ENCODE measurements around the gene SMARCD1. TPM values are rescaled to one million over a fixed set of nuclear protein-coding genes. Genes with fewer than 3 reads are reported as not detected.

Gene SMARCD1
- total and polyA plus RNA-seq, 9 of the 15 experiments (the other 6 are each of a cell fraction or from before 2014, with no cell fraction given): 0.86 to 91.7 (median 48.0) TPM

GRCh38 chr12:50106907-50107306 is 21.8 kb downstream of the SMARCD1 start:
- Histone ChIP-seq H3K9me1 (ENCODE audit: control insufficient read depth, insufficient read depth, low read length) (no peaks in the 10 kb centered on the region), H4K20me1 (replicated peaks; ENCODE audit: control insufficient read depth, insufficient read depth, low read length) (no peaks in the 10 kb centered on the region), H3K79me2 (ENCODE audit: control insufficient read depth, insufficient read depth, low read length) (no peaks in the 10 kb centered on the region), H3K27me3 (ENCODE audit: control insufficient read depth in 2 of 2, insufficient read depth in 2 of 2, low read length in 2 of 2) (no peaks in the 10 kb centered on the region), H3K4me3 (no peak overlapping the region), H3K9ac (ENCODE audit: insufficient read depth in 1 of 2, low read depth in 2 of 2, low read length in 2 of 2) (no peak overlapping the region), H3K4me1 (replicated peaks in 1 of 2; ENCODE audit: control insufficient read depth in 2 of 2, insufficient read depth in 2 of 2, low read length in 2 of 2) (peaks cover 41 to 44% of the 10 kb centered on the region in 2 experiments), H3K4me2 (ENCODE audit: insufficient read depth, low read length) (no peak overlapping the region), H3K9me3 (replicated peaks; ENCODE audit: control insufficient read depth, insufficient read depth, low read depth, low read length) (no peaks in the 10 kb centered on the region), H3K36me3 (ENCODE audit: control insufficient read depth, insufficient read depth, low read length) (peaks cover 2% of the 10 kb centered on the region; the same call in 1 of the 3 replicates), H3K27ac (ENCODE audit: extremely low read depth, low read depth, low read length) (no peak overlapping the region), H2AFZ (ENCODE audit: low read depth, low read length) (no peak overlapping the region)
- WGBS (ENCODE audit: insufficient coverage, low coverage, missing lambda C conversion rate): 5% methylated on average over 3 of the region's 3 CpGs
- TF ChIP-seq GTF2E2 (tag; IDR thresholded peaks at IDR 0.05) (no peak), NCOA2 (IDR thresholded peaks at IDR 0.05; ENCODE audit: partially characterized antibody in 2 of 2) (no peak), PRPF4 (IDR thresholded peaks at IDR 0.05; ENCODE audit: insufficient read depth, low read depth, low read length, poor library complexity, severe bottlenecking) (no peak), SLC30A9 (CRISPR knock-in tag; IDR thresholded peaks at IDR 0.05) (no peak), EHMT2 (IDR thresholded peaks at IDR 0.05) (no peak), ZNF445 (CRISPR knock-in tag; IDR thresholded peaks at IDR 0.05; ENCODE audit: low read depth) (no peak), SOX6 (IDR thresholded peaks at IDR 0.05) (no peak), ZNF23 (CRISPR knock-in tag; IDR thresholded peaks at IDR 0.05) (no peak), ZNF316 (IDR thresholded peaks at IDR 0.05) (no peak), ZNF12 (CRISPR knock-in tag; IDR thresholded peaks at IDR 0.05) (no peak), U2AF2 (optimal IDR thresholded peaks at IDR 0.05; ENCODE audit: low read depth, low read length) (no peak), PCBP2 (IDR thresholded peaks at IDR 0.05; ENCODE audit: low read depth, low read length, poor library complexity, severe bottlenecking) (no peak), MXD1 (CRISPR knock-in tag; IDR thresholded peaks at IDR 0.05; ENCODE audit: borderline replicate concordance, poor library complexity, severe bottlenecking) (no peak), NFATC3 (IDR thresholded peaks at IDR 0.05) (no peak), NEUROD1 (IDR thresholded peaks at IDR 0.05; ENCODE audit: borderline replicate concordance, low read depth, low read length, partially characterized antibody) (no peak), MLX (CRISPR knock-in tag; conservative IDR thresholded peaks at IDR 0.05) (no peak), FOXJ2 (tag; IDR thresholded peaks at IDR 0.05) (no peak)
- TF ChIP-seq, protein P1, sequence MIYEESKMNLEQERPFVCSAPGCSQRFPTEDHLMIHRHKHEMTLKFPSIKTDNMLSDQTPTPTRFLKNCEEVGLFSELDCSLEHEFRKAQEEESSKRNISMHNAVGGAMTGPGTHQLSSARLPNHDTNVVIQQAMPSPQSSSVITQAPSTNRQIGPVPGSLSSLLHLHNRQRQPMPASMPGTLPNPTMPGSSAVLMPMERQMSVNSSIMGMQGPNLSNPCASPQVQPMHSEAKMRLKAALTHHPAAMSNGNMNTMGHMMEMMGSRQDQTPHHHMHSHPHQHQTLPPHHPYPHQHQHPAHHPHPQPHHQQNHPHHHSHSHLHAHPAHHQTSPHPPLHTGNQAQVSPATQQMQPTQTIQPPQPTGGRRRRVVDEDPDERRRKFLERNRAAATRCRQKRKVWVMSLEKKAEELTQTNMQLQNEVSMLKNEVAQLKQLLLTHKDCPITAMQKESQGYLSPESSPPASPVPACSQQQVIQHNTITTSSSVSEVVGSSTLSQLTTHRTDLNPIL (CRISPR knock-in tag; IDR thresholded peaks at IDR 0.05): no peak
- TF ChIP-seq, protein P2, sequence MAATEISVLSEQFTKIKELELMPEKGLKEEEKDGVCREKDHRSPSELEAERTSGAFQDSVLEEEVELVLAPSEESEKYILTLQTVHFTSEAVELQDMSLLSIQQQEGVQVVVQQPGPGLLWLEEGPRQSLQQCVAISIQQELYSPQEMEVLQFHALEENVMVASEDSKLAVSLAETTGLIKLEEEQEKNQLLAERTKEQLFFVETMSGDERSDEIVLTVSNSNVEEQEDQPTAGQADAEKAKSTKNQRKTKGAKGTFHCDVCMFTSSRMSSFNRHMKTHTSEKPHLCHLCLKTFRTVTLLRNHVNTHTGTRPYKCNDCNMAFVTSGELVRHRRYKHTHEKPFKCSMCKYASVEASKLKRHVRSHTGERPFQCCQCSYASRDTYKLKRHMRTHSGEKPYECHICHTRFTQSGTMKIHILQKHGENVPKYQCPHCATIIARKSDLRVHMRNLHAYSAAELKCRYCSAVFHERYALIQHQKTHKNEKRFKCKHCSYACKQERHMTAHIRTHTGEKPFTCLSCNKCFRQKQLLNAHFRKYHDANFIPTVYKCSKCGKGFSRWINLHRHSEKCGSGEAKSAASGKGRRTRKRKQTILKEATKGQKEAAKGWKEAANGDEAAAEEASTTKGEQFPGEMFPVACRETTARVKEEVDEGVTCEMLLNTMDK (IDR thresholded peaks at IDR 0.05; ENCODE audit: borderline replicate concordance, insufficient read depth, low read depth, low read length, poor library complexity, severe bottlenecking): no peak
- intact Hi-C loops (cut with micrococcal nuclease) (no loop called here), in situ Hi-C loops (cut with MboI) (no loop called here)
- ChIA-PET CTCF (ENCODE audit: low intra/inter-chr PET ratio) (no interaction called here), POLR2A (no interaction called here)
- BruUV-seq (replicated peaks): no TSS peak
- FAIRE-seq: no peak
- no peak for ATAC-seq
- DNase-seq (ENCODE audit: extremely low read depth in 1 of 4, low spot score in 3 of 4): no peak

Measured in K562 (cell line).